ENCODE results near the gene IGFALS.

Gene IGFALS

DNA sequence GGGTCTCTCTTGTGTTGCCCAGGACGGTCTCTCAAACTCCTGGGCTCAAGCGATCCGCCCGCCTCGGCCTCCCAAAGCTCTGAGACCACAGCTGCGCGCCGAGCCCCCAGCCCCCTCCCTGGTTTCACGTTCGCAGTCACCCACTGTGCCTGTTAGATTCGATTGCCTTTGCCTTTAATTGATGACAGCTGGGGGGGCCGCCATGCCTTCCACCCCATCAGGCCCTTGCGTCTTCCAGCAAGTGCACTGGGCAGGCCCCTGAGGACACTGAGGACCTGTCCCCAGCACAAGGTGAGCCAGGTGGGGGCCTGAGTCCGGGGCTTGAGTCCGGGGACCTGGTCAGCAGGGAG is 3.3 kb downstream of the IGFALS start:
- TF ChIP-seq, protein P1, sequence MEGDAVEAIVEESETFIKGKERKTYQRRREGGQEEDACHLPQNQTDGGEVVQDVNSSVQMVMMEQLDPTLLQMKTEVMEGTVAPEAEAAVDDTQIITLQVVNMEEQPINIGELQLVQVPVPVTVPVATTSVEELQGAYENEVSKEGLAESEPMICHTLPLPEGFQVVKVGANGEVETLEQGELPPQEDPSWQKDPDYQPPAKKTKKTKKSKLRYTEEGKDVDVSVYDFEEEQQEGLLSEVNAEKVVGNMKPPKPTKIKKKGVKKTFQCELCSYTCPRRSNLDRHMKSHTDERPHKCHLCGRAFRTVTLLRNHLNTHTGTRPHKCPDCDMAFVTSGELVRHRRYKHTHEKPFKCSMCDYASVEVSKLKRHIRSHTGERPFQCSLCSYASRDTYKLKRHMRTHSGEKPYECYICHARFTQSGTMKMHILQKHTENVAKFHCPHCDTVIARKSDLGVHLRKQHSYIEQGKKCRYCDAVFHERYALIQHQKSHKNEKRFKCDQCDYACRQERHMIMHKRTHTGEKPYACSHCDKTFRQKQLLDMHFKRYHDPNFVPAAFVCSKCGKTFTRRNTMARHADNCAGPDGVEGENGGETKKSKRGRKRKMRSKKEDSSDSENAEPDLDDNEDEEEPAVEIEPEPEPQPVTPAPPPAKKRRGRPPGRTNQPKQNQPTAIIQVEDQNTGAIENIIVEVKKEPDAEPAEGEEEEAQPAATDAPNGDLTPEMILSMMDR (IDR thresholded peaks at IDR 0.05; ENCODE audit: low read depth, low read length), result no peak
- H3K36me3 ChIP-seq, result peaks cover 53% of the 10 kb centered on the region
- H3K4me3 ChIP-seq (ENCODE audit: low read depth, low read length), result no peak overlapping the region

DNA sequence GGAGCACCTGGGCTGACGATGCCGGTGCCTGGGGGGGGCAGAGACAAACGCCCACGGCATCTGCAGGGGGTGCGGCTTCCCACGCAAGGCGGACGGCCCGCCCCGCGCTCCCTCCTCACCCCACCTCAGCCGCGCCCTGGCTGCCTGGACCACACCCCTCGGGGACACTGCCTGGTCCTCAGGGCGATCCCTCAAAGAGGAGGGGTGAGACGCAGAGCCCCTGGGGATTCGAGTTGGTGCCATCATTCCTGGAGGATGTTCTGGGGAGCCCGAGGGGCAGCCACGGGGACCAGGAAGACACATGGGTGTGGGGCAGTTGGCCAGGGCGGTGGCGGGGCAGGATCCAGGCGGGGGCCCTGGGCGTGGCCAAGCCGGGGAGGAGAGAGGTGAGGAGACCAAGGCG is 3.9 kb downstream of the IGFALS start:
- peaks cover 58% of the 10 kb centered on the region for H3K36me3 ChIP-seq
- H3K27me3 ChIP-seq (ENCODE audit: insufficient read depth, low read depth, severe bottlenecking), result no peaks in the 10 kb centered on the region
- H3K9me3 ChIP-seq (ENCODE audit: severe bottlenecking), result no peaks in the 10 kb centered on the region
- no peak overlapping the region for H3K27ac ChIP-seq
- TF ChIP-seq, protein P1 (IDR thresholded peaks at IDR 0.05; ENCODE audit: low read depth, low read length), result no peak
- H3K4me3 ChIP-seq (ENCODE audit: low read depth, low read length), result no peak overlapping the region
- DNase-seq, result no peak

More for the DNA sequence above, 3.3 kb downstream of the IGFALS start:
- H3K27me3 ChIP-seq (ENCODE audit: insufficient read depth, low read depth, severe bottlenecking), result no peaks in the 10 kb centered on the region
- no peak for DNase-seq
- no peak overlapping the region for H3K27ac ChIP-seq
- H3K9me3 ChIP-seq (ENCODE audit: severe bottlenecking), result no peaks in the 10 kb centered on the region

DNA sequence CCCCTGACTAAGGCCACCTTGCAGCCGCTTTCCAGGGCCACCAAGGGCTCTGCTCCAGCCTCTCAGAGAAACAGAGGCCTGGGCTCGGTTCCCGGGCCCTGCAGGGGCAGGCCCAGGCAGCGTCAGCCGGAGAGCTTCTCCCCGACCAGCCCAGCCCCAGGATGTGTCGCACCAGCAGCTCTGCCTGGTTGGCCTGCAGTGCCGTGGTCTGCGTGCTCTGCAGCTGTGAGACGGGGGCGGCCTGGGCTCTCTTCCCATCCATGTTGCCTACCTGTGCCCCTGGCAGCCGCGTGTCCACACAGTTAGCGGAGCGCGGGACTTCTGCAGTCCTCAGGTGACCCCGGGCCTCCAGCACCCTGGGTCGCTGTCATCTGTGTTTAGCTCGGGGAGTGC is 4.8 kb downstream of the IGFALS start:
- DNase-seq, result no peak
- H3K27ac ChIP-seq, result no peak overlapping the region

DNA sequence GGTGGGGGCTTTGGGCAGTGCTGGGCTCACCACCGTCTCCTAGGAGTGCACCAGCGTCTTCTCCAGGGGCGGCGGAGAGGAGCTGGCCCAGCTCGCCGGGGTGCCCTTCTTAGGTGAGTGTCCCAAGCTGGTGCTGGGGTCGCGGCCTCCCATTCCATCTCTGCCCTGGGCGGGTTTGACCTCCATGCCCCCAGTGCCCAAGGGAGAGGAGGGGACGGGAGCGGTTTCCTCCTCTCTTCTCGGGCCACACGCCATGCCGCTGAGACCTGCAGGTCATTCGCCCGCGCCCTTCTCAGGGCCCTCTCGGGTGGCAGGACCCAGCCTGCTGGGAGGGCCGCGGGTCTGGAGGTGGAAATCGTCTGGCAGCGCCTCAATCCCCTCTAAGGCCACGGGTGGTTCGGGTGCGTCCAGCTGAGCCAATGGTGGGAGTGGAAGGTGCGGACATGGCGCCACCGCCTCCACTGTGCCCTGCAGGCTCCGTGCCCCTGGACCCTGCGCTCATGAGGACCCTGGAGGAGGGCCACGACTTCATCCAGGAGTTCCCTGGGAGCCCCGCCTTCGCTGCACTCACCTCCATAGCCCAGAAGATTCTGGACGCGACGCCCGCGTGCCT is 5.3 kb downstream of the IGFALS start:
- no peak for DNase-seq
- TF ChIP-seq, protein P1 (IDR thresholded peaks at IDR 0.05; ENCODE audit: low read depth, low read length), result no peak
- no peaks in the 10 kb centered on the region for H3K27me3 ChIP-seq (ENCODE audit: insufficient read depth, low read depth, severe bottlenecking)
- H3K9me3 ChIP-seq (ENCODE audit: severe bottlenecking), result no peaks in the 10 kb centered on the region
- H3K36me3 ChIP-seq, result peaks cover 63% of the 10 kb centered on the region
- no peak overlapping the region for H3K4me3 ChIP-seq (ENCODE audit: low read depth, low read length)
- H3K27ac ChIP-seq, result no peak overlapping the region

More for the DNA sequence above, 4.8 kb downstream of the IGFALS start:
- Histone ChIP-seq H3K9me3 (ENCODE audit: severe bottlenecking) (no peaks in the 10 kb centered on the region), H3K27me3 (ENCODE audit: insufficient read depth, low read depth, severe bottlenecking) (no peaks in the 10 kb centered on the region), H3K4me3 (ENCODE audit: low read depth, low read length) (no peak overlapping the region), H3K36me3 (peaks cover 63% of the 10 kb centered on the region)
- TF ChIP-seq, protein P1 (IDR thresholded peaks at IDR 0.05; ENCODE audit: low read depth, low read length), result no peak

DNA sequence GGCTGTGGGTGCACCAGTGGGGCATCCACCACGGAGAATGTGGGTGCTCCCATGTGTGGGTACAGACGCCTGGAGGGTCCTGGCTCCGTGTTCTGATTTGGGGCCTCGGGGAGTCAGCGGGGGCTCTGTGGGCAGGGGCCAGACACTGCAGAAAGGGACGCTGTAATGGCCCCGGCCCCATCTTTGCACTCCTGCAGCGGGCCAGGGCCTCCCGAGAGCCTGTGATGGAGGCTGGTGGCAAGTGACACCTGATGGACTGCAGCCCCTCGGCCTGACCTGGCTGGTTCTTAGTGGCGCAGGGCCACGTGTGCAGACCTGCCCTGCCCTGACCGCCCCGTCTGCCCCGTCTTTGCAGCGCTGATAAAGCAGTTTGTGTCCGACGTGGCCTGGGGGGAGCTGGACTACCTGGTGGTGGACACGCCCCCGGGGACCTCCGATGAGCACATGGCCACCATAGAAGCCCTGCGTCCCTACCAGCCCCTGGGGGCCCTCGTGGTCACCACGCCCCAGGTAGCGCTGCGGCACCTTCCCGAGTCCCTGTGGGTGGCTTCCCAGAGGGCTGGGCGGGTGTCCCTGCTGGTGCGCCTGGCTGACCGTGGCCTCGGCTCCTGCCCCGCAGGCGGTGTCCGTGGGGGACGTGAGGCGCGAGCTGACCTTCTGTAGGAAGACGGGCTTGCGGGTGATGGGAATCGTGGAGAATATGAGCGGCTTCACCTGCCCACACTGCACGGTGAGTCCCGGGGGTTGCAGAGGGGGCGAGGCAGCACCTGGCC is 6.0 kb downstream of the IGFALS start:
- DNase-seq, result no peak
- H3K27ac ChIP-seq, result no peak overlapping the region
- H3K27me3 ChIP-seq (ENCODE audit: insufficient read depth, low read depth, severe bottlenecking), result no peaks in the 10 kb centered on the region
- no peak overlapping the region for H3K4me3 ChIP-seq (ENCODE audit: low read depth, low read length)
- H3K9me3 ChIP-seq (ENCODE audit: severe bottlenecking), result no peaks in the 10 kb centered on the region
- H3K36me3 ChIP-seq, result peaks cover 63% of the 10 kb centered on the region
- TF ChIP-seq, protein P1 (IDR thresholded peaks at IDR 0.05; ENCODE audit: low read depth, low read length), result no peak

DNA sequence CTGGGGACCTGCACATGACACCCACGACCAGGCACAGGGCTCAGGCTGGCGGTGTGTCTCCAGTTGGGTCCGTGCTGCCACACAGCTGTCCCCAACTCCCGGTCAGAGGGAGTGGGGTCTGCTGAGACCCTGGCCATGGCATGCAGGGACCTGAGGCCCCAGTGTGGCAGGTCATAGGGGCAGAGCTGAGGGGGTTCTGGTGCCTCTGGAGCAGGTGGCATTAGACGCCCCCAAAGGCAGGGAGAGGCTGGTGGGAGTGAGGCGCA is 6.5 kb downstream of the IGFALS start:
- peaks cover 63% of the 10 kb centered on the region for H3K36me3 ChIP-seq

More for the DNA sequence above, 6.5 kb downstream of the IGFALS start:
- Histone ChIP-seq H3K9me3 (ENCODE audit: severe bottlenecking) (no peaks in the 10 kb centered on the region), H3K4me3 (ENCODE audit: low read depth, low read length) (no peak overlapping the region), H3K27me3 (ENCODE audit: insufficient read depth, low read depth, severe bottlenecking) (no peaks in the 10 kb centered on the region), H3K27ac (no peak overlapping the region)
- TF ChIP-seq, protein P1 (IDR thresholded peaks at IDR 0.05; ENCODE audit: low read depth, low read length), result no peak
- no peak for DNase-seq

Measured in WERI-Rb-1 (cell line).